ENCODE measurements around the gene P2RX2.

DNA sequence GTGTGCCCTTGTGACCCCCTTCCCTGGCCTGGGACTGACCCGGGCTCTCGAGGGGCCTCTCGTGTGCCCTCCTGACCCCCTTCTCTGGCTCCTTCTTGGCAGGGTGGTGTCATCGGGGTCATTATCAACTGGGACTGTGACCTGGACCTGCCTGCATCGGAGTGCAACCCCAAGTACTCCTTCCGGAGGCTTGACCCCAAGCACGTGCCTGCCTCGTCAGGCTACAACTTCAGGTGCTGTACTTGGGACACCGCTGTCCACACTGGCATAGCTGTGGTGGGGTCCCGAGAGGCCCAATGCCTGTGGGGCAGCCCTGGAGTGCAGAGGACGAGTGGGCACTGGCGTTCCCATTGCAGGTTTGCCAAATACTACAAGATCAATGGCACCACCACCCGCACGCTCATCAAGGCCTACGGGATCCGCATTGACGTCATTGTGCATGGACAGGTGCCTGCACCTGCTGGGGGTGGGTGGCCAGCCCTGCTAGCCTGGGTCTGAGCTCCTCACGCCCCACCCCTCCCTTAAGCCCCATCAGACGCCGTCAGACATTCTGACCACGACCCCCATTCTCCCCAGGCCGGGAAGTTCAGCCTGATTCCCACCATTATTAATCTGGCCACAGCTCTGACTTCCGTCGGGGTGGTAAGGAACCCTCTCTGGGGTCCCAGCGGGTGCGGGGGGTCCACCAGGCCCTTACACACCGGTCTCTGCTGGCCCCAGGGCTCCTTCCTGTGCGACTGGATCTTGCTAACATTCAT is 2.5 kb downstream of the P2RX2 start:
- TF ChIP-seq, protein P1, sequence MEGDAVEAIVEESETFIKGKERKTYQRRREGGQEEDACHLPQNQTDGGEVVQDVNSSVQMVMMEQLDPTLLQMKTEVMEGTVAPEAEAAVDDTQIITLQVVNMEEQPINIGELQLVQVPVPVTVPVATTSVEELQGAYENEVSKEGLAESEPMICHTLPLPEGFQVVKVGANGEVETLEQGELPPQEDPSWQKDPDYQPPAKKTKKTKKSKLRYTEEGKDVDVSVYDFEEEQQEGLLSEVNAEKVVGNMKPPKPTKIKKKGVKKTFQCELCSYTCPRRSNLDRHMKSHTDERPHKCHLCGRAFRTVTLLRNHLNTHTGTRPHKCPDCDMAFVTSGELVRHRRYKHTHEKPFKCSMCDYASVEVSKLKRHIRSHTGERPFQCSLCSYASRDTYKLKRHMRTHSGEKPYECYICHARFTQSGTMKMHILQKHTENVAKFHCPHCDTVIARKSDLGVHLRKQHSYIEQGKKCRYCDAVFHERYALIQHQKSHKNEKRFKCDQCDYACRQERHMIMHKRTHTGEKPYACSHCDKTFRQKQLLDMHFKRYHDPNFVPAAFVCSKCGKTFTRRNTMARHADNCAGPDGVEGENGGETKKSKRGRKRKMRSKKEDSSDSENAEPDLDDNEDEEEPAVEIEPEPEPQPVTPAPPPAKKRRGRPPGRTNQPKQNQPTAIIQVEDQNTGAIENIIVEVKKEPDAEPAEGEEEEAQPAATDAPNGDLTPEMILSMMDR (conservative IDR thresholded peaks at IDR 0.05; ENCODE audit: low read length): no peak
- TF ChIP-seq EZH2phosphoT487 (IDR thresholded peaks at IDR 0.05; ENCODE audit: borderline replicate concordance, low read depth, low read length): no peak

Data from OCI-LY7 (cell line).